K562 (cell line): ENCODE data around the gene DAB2. TPM values are rescaled to one million over a fixed set of nuclear protein-coding genes. Genes with fewer than 3 reads are reported as not detected.

Experiments
- CEBPZ ChIP-seq: fragments of 150-350 bp; IDR thresholded peaks from 2 replicates; pipeline ENCODE4 v1.6.1; 2014; ENCODE audit warnings: low read depth, mild to moderate bottlenecking, low read length, borderline replicate concordance
- CHD2 ChIP-seq: IDR thresholded peaks from 2 replicates; pipeline ENCODE4 v1.6.1; 2011; ENCODE audit warnings: low read depth, low read length
- CHD4 ChIP-seq: fragments of 200-600 bp; sonication (generic); IDR thresholded peaks from 3 replicates; pipeline ENCODE4 v1.6.1; 2012; ENCODE audit warnings: low read depth, mild to moderate bottlenecking, mixed read lengths, low read length, inconsistent platforms; ENCODE audit not compliant: insufficient read depth, insufficient replicate concordance, poor library complexity, severe bottlenecking
- CTBP1 ChIP-seq: fragments of 450-650 bp; IDR thresholded peaks from 2 replicates; pipeline ENCODE4 v1.6.1; 2016; ENCODE audit warnings: borderline replicate concordance
- GTF2A2 ChIP-seq: IDR thresholded peaks from 2 replicates; pipeline ENCODE4 v1.6.1; 2016; ENCODE audit warnings: mild to moderate bottlenecking, missing genetic modification characterization, missing compliant biosample characterization
- JUN ChIP-seq, 2 experiments: sonication (generic) in 1 of 2; formaldehyde crosslinking in 1 of 2; IDR thresholded peaks; 2 replicates each; pipeline versions ENCODE4 v1.6.1 to v1.8.0; 2012 to 2022; ENCODE audit warnings: borderline replicate concordance in 2 of 2, mild to moderate bottlenecking in 2 of 2, improper control_type of control experiment in 1 of 2, low read depth in 1 of 2, low read length in 1 of 2, missing genetic modification reagents in 1 of 2
- KLF10 ChIP-seq: fragments of 250-450 bp; sonication (Bioruptor Pico); IDR thresholded peaks from 2 replicates; pipeline ENCODE4 v1.6.1; 2021; ENCODE audit warnings: matching md5 sums
- NCOA6 ChIP-seq: fragments of 450-650 bp; IDR thresholded peaks from 2 replicates; pipeline ENCODE4 v1.6.1; 2017; ENCODE audit warnings: mild to moderate bottlenecking
- NR2F6 ChIP-seq: fragments of 450-650 bp; formaldehyde crosslinking; IDR thresholded peaks from 2 replicates; pipeline ENCODE4 v1.4.0; 2020; ENCODE audit warnings: mild to moderate bottlenecking
- POLR2G ChIP-seq: fragments of 200-400 bp; formaldehyde crosslinking; IDR thresholded peaks from 2 replicates; pipeline ENCODE4 v1.6.1; 2017; ENCODE audit warnings: low read depth, mild to moderate bottlenecking, antibody characterized with exemption, low read length, moderate library complexity
- RAD51 ChIP-seq: fragments of 450-650 bp; IDR thresholded peaks from 2 replicates; pipeline ENCODE4 v1.7.1; 2016; ENCODE audit warnings: low read depth, mild to moderate bottlenecking, borderline replicate concordance
- RBM15 ChIP-seq: fragments of 200-400 bp; formaldehyde crosslinking; IDR thresholded peaks from 2 replicates; pipeline ENCODE4 v1.6.1; 2018; ENCODE audit warnings: mild to moderate bottlenecking, low read length, moderate library complexity; ENCODE audit not compliant: insufficient read depth
- SIN3A ChIP-seq, 2 experiments: fragments of 150-350 bp in 1 of 2; IDR thresholded peaks; 2 replicates each; pipeline ENCODE4 v1.6.1; 2011 to 2016; ENCODE audit warnings: borderline replicate concordance in 2 of 2, low read depth in 2 of 2, low read length in 2 of 2, mild to moderate bottlenecking in 2 of 2, moderate library complexity in 2 of 2; ENCODE audit not compliant: control insufficient read depth in 1 of 2
- SMARCB1 ChIP-seq: IDR thresholded peaks from 2 replicates; pipeline ENCODE4 v1.6.1; 2011; ENCODE audit warnings: improper control_type of control experiment, low read depth; ENCODE audit not compliant: insufficient read length
- SRSF1 ChIP-seq: fragments of 200-400 bp; formaldehyde crosslinking; IDR thresholded peaks from 2 replicates; pipeline ENCODE4 v1.6.1; 2017; ENCODE audit warnings: mild to moderate bottlenecking, low read depth, low read length, moderate library complexity
- TCF7 ChIP-seq: sonication (generic); IDR thresholded peaks from 2 replicates; pipeline ENCODE4 v1.6.1; 2016; ENCODE audit warnings: antibody characterized with exemption, borderline replicate concordance
- ZBTB8A ChIP-seq: fragments of 450-650 bp; IDR thresholded peaks from 2 replicates; pipeline ENCODE4 v1.6.1; 2018; ENCODE audit warnings: mild to moderate bottlenecking, moderate library complexity; ENCODE audit not compliant: partially characterized antibody
- ZKSCAN1 ChIP-seq: fragments of 150-350 bp; IDR thresholded peaks from 2 replicates; pipeline ENCODE4 v1.6.1; 2016; ENCODE audit warnings: low read depth, low read length
- ZNF398 ChIP-seq: fragments of 250-450 bp; sonication (Bioruptor Pico); IDR thresholded peaks from 2 replicates; pipeline ENCODE4 v1.8.0; 2021; ENCODE audit warnings: moderate library complexity, mild to moderate bottlenecking, inconsistent platforms
- polyA plus RNA-seq, 8 experiments: library from polyadenylated mRNA; depleted of rRNA in 4 of 8; stranded (reverse) in 5 of 8; unstranded in 3 of 8; fragments of >200 nt; fragmentation: Nextera tagmentation in 2 of 8; fragmentation: Illumina TruSeq in 1 of 8; extraction: Ambion mirVana in 2 of 8; extraction: Trizol in 1 of 8; gene quantifications; 2 replicates each; pipeline versions ENCODE4 v1.2.1 to v1.2.3, GENCODE V29; 2011 to 2014; ENCODE audit warnings: inconsistent platforms in 1 of 8, missing spikeins in 1 of 8
- total RNA-seq, 7 experiments: library from RNA; depleted of rRNA in 6 of 7; stranded (reverse); fragments of >200 nt in 6 of 7; fragmentation: Illumina TruSeq in 2 of 7; extraction: Trizol in 2 of 7; gene quantifications; 2 replicates each; pipeline versions ENCODE4 v1.2.1 to v1.2.3, GENCODE V29; 2011 to 2021; ENCODE audit warnings: low replicate concordance in 1 of 7
- TF ChIP-seq, protein P1 (sequence below): fragments of 250-450 bp; sonication (Bioruptor Pico); IDR thresholded peaks from 2 replicates; pipeline ENCODE4 v1.8.0; 2022; ENCODE audit warnings: inconsistent platforms

DAB2 gene
- total and polyA plus RNA-seq, 9 of the 15 experiments (the other 6 are each of a cell fraction or from before 2014, with no cell fraction given), result 6.6 to 29.9 (median 24.1) TPM

GRCh38 chr5:39424736-39425637 lies at the start of gene DAB2 (continued):
- TF ChIP-seq, protein P1, sequence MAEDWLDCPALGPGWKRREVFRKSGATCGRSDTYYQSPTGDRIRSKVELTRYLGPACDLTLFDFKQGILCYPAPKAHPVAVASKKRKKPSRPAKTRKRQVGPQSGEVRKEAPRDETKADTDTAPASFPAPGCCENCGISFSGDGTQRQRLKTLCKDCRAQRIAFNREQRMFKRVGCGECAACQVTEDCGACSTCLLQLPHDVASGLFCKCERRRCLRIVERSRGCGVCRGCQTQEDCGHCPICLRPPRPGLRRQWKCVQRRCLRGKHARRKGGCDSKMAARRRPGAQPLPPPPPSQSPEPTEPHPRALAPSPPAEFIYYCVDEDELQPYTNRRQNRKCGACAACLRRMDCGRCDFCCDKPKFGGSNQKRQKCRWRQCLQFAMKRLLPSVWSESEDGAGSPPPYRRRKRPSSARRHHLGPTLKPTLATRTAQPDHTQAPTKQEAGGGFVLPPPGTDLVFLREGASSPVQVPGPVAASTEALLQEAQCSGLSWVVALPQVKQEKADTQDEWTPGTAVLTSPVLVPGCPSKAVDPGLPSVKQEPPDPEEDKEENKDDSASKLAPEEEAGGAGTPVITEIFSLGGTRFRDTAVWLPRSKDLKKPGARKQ (CRISPR knock-in tag), result no peak
- TF ChIP-seq ZBTB8A (no peak), NCOA6 (no peak), POLR2G (peak; percentile 99), ZKSCAN1 (peak; percentile 71), CHD2 (no peak), CHD4 (no peak), JUN (IDR thresholded peaks at IDR 0.05; ENCODE audit: borderline replicate concordance, low read depth, low read length) (no peak; the same call in 1 of the 2 replicates), JUN (CRISPR knock-in tag; IDR thresholded peaks at IDR 0.05; ENCODE audit: borderline replicate concordance) (no peak), RBM15 (no peak), SMARCB1 (no peak), ZNF398 (CRISPR knock-in tag) (no peak), TCF7 (no peak), CTBP1 (peak; percentile 93), RAD51 (0 out of 2 replicates have a peak, but pooled peaks have one; percentile 10), SIN3A (IDR thresholded peaks at IDR 0.05; ENCODE audit: borderline replicate concordance in 2 of 2, control insufficient read depth in 1 of 2, low read depth in 2 of 2, low read length in 2 of 2) (peak in 1 of 2 experiments; percentile 26; a peak in 1 of 4 replicates), GTF2A2 (tag) (peak; percentile 88), SRSF1 (no peak), KLF10 (CRISPR knock-in tag) (no peak), CEBPZ (no peak), NR2F6 (CRISPR knock-in tag) (no peak)
